Stimulated activated CD8-positive, alpha-beta memory T cell treated with anti-CD3 and anti-CD28 coated beads, Interleukin-2, amount 100 ng/mL, for 48 hours (primary cell): Measurements from ENCODE around the gene MAML3.

ENCODE experiments used
- DNase-seq, 2 donors: peaks; one replicate each; pipeline ENCODE4 v3.0.0-alpha.2; 2020; ENCODE audit warnings: low read depth in 2 of 2

The MAML3 gene

GRCh38 chr4:139756391-139757180 lies 397.4 kb downstream of the MAML3 start:
- no peak for DNase-seq

- DNase-seq, result no peak
Observed at GRCh38 chr4:139754938-139755337, 399.0 kb downstream of the MAML3 start.

- DNase-seq, result no peak
Observed at GRCh38 chr4:139753686-139754085, 400.3 kb downstream of the MAML3 start.

GRCh38 chr4:139749835-139750498 lies 404.0 kb downstream of the MAML3 start:
- DNase-seq, result no peak

GRCh38 chr4:139749338-139749737 lies 404.6 kb downstream of the MAML3 start:
- DNase-seq, result no peak

- DNase-seq, result no peak
Observed at GRCh38 chr4:139746431-139747171, 407.4 kb downstream of the MAML3 start.

GRCh38 chr4:139745111-139745639 lies 408.8 kb downstream of the MAML3 start:
- no peak for DNase-seq

- no peak for DNase-seq
Observed at GRCh38 chr4:139744232-139744631, 409.8 kb downstream of the MAML3 start.

GRCh38 chr4:139743027-139743426 lies 411.0 kb downstream of the MAML3 start:
- no peak for DNase-seq

- no peak for DNase-seq
Observed at GRCh38 chr4:139740531-139741041, 413.4 kb downstream of the MAML3 start.

- no peak for DNase-seq
Observed at GRCh38 chr4:139740121-139740520, 413.9 kb downstream of the MAML3 start.

- no peak for DNase-seq
Observed at GRCh38 chr4:139738846-139739613, 415.0 kb downstream of the MAML3 start.

GRCh38 chr4:139736661-139737060 lies 417.3 kb downstream of the MAML3 start:
- DNase-seq, result no peak

- DNase-seq, result no peak
Observed at GRCh38 chr4:139736274-139736660, 417.7 kb downstream of the MAML3 start.

- DNase-seq, result no peak
Observed at GRCh38 chr4:139735381-139736273, 418.4 kb downstream of the MAML3 start.

- peak; percentile 38 to 41 for DNase-seq
Observed at GRCh38 chr4:139734875-139735380, 419.1 kb downstream of the MAML3 start.

- DNase-seq, result no peak
Observed at GRCh38 chr4:139734201-139734874, 419.6 kb downstream of the MAML3 start.

- DNase-seq, result no peak
Observed at GRCh38 chr4:139732991-139733570, 420.9 kb downstream of the MAML3 start.

GRCh38 chr4:139728840-139729239 lies 425.1 kb downstream of the MAML3 start:
- no peak for DNase-seq
